Rectal smooth muscle tissue (tissue), 1 donor: ENCODE results near the gene TLR10.
"Not testable (repeated sequence)": the region's sequence is repeated elsewhere in the genome, so short reads cannot be mapped to it uniquely, and the experiment has no call there.

Experiments used
- H3K27ac ChIP-seq: one replicate; pipeline ENCODE4 v1.7.0; 2013; ENCODE audit warnings: low read depth, low read length, inconsistent platforms
- H3K27me3 ChIP-seq: one replicate; pipeline ENCODE4 v1.7.0; 2013; ENCODE audit warnings: low read length; ENCODE audit not compliant: control insufficient read depth, insufficient read depth
- H3K36me3 ChIP-seq: one replicate; pipeline ENCODE4 v1.7.0; 2013; ENCODE audit warnings: low read length; ENCODE audit not compliant: control insufficient read depth, insufficient read depth
- H3K4me1 ChIP-seq: one replicate; pipeline ENCODE4 v1.7.0; 2013; ENCODE audit warnings: low read length; ENCODE audit not compliant: control insufficient read depth, insufficient read depth
- H3K4me3 ChIP-seq: one replicate; pipeline ENCODE4 v1.7.0; 2013; ENCODE audit warnings: low read length
- H3K9ac ChIP-seq: one replicate; pipeline ENCODE4 v1.7.0; 2013; ENCODE audit warnings: low read length

Gene TLR10

DNA sequence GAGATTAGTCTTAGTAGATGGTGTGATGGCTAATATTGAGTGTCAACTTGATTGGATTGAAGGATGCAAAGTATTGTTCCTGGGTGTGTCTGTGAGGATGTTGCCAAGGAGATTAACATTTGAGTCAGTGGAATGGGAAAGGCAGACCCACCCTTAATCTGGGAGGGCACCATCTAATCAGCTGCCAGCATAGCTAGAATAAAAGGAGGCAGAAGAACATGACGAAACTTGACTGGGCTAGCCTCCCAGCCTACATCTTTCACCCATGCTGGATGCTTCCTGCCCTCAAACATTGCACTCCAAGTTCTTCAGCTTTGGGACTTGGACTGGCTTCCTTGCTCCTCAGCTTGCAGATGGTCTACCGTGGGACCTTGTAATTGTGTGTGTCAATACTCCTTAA lies 12.5 kb downstream of the TLR10 start:
- H3K27ac ChIP-seq, H3K9ac ChIP-seq, H3K4me3 ChIP-seq, H3K4me1 ChIP-seq, H3K27me3 ChIP-seq, H3K36me3 ChIP-seq: not testable (repeated sequence)

DNA sequence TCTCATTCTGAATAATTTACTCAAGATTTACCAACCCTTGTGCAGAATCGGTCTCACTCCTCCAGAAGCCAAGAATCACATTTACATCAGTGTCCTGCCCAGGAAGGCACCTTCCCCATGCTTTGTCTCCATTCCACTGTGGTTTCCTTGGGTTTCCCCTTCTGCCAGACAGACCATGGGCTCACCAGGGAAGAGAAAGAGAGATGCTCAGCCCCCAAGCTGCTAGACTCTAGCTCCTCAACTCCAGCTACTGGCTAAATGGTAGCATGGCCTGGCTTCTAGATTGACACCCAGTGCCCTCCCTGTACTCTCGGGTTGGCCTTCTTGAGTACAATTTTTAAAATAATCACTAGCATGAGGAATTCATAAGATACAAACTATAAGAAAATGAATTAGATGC lies 12.9 kb downstream of the TLR10 start:
- H3K9ac ChIP-seq, result no peak overlapping the region
- peaks cover 2% of the 10 kb centered on the region for H3K4me1 ChIP-seq
- no peak overlapping the region for H3K4me3 ChIP-seq
- H3K27me3 ChIP-seq, result no peaks in the 10 kb centered on the region
- no peaks in the 10 kb centered on the region for H3K36me3 ChIP-seq
- no peak overlapping the region for H3K27ac ChIP-seq

DNA sequence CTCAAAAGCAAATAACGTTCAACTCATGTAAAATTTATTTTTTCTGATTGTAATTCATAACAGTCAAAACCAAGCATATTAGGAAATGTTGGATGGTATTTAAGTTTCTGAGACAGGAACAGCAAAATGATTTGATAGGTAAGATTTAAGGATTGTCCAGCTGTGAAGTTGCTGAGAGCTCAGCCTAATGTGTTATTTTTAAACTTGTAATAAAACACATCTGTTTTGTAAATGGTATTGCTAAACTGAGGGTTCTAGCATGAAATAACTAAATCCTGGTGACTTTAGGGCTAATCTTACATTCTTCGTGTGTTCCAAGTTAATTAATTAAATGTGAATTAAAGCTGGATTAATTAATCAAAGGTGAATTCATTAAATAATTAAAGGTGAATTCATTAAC lies 13.3 kb downstream of the TLR10 start:
- no peak overlapping the region for H3K9ac ChIP-seq
- H3K27me3 ChIP-seq, result no peaks in the 10 kb centered on the region
- H3K27ac ChIP-seq, result no peak overlapping the region
- H3K4me3 ChIP-seq, result no peak overlapping the region
- no peaks in the 10 kb centered on the region for H3K36me3 ChIP-seq
- H3K4me1 ChIP-seq, result peaks cover 2% of the 10 kb centered on the region

DNA sequence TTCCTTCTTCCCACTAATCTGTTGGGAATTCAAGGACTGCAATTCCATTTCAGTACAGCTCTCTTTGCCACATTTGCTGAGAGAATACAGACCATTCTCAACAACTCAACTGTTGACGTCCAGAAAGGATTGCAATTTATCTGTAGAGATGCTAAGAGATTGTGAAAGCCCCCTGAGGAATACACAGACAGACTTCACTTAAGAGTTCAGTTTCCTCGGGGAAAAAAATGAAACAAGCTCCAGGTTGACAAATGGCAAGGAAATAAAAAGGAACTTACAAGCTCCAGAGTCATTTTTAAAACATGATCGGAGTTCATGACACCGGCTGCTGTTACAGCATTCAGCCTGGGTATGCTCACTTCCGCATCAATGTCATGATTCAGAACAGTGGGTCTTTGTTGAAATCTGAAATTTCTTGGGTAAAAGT lies 13.8 kb downstream of the TLR10 start:
- Histone ChIP-seq H3K9ac (no peak overlapping the region), H3K27me3 (no peaks in the 10 kb centered on the region), H3K27ac (no peak overlapping the region), H3K36me3 (no peaks in the 10 kb centered on the region), H3K4me1 (peaks cover 2% of the 10 kb centered on the region), H3K4me3 (no peak overlapping the region)

DNA sequence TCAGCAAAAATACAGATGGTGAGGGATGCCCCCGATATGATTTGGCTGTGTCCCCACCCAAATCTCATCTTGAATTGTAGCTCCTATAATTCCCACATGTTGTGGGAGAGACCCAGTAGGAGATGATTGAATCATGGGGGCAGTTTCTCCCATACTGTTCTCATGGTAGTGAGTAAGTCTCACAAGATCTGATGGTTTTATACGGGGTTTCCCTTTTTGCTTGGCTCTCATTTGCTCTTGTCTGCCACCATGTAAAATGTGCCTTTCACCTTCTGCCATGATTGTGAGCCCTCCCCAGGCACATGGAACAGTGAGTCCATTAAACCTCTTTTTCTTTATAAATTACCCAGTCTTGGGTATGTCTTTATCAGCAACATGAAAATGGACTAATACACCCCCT lies 15.8 kb downstream of the TLR10 start:
- not testable (repeated sequence) for H3K4me1 ChIP-seq, H3K27ac ChIP-seq, H3K27me3 ChIP-seq, H3K36me3 ChIP-seq, H3K9ac ChIP-seq, H3K4me3 ChIP-seq

DNA sequence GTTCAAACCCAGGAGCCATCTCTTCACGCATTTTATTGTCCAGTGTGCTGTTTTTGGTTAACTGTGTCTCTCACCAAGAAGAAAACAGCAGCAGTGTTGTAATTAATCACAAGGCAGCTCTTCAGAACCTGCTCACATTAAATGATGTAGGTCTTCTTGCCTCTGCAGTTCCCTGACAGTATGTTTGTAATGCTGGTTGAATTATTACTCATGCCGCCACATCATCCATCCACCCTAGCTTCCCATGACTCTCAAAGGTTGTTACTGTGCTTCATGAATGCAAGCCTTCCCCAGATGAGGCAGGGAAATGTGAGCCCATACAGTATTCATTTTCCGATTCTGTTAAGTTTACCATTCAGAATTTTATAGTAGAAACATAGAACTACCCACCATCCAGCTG lies 17.4 kb downstream of the TLR10 start:
- Histone ChIP-seq H3K27me3 (no peaks in the 10 kb centered on the region), H3K36me3 (no peaks in the 10 kb centered on the region), H3K9ac (no peak overlapping the region), H3K4me1 (peaks cover 2% of the 10 kb centered on the region), H3K27ac (no peak overlapping the region), H3K4me3 (no peak overlapping the region)

DNA sequence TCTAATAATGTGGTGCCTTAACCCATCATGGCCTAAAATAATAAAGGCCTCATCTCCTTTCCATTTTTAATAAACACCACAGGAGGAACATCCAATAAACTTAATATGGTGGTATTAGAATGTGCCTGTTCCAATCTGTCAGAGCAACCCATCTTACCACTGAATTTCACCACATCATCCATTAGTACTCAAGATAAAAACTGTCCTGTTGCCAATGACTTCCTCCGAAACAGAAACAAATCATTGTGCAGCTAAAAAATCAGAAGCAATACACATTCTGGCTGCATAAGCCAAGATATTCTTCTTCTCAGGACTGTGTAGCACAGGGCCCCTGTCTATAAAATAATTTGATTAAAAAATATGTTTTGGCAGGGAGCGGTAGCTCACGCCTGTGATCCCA lies 18.5 kb downstream of the TLR10 start:
- no peaks in the 10 kb centered on the region for H3K36me3 ChIP-seq
- H3K27me3 ChIP-seq, result no peaks in the 10 kb centered on the region
- no peak overlapping the region for H3K4me3 ChIP-seq
- no peak overlapping the region for H3K9ac ChIP-seq
- no peaks in the 10 kb centered on the region for H3K4me1 ChIP-seq
- no peak overlapping the region for H3K27ac ChIP-seq

DNA sequence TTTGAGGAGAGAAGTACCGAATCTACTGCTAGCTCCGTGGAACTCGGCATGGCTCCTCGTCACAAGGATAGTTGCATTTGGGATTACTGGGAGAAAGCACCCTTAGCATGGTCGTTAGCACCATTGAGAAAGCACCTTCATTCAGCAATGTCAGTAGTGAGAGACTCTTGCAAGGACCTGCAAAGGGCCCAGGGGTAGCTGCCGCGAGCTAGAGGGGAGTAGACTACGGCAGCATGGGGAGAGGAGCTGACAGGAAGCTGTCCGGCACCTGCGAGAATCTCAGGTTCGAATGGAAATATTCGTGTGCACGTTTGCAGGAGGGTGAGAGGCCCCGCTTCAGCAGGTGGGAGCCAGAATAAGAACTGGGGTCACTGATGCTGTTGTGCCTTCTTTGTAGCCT lies 20.2 kb downstream of the TLR10 start:
- H3K27ac ChIP-seq, result no peak overlapping the region
- no peak overlapping the region for H3K9ac ChIP-seq
- no peaks in the 10 kb centered on the region for H3K36me3 ChIP-seq
- no peaks in the 10 kb centered on the region for H3K27me3 ChIP-seq
- H3K4me3 ChIP-seq, result no peak overlapping the region
- no peaks in the 10 kb centered on the region for H3K4me1 ChIP-seq

DNA sequence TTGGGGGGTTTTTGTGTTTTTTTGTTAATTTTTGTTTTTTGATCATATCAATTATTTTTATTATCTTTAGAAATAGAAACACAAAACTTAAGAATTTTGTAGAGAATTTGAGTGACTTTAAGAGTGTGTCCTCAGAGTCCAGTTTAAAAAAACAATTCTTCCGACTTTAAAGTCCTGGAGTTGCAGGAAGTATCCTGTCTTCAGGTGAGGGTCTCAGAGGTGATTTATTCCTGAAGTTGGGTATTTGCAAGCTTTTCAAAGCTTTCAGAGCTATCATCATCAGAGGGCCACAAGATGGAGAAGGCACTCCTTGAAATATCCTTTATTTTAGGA lies 23.0 kb downstream of the TLR10 start:
- Histone ChIP-seq H3K27me3 (no peaks in the 10 kb centered on the region), H3K27ac (no peak overlapping the region), H3K4me3 (no peak overlapping the region), H3K9ac (no peak overlapping the region), H3K4me1 (no peaks in the 10 kb centered on the region), H3K36me3 (no peaks in the 10 kb centered on the region)

DNA sequence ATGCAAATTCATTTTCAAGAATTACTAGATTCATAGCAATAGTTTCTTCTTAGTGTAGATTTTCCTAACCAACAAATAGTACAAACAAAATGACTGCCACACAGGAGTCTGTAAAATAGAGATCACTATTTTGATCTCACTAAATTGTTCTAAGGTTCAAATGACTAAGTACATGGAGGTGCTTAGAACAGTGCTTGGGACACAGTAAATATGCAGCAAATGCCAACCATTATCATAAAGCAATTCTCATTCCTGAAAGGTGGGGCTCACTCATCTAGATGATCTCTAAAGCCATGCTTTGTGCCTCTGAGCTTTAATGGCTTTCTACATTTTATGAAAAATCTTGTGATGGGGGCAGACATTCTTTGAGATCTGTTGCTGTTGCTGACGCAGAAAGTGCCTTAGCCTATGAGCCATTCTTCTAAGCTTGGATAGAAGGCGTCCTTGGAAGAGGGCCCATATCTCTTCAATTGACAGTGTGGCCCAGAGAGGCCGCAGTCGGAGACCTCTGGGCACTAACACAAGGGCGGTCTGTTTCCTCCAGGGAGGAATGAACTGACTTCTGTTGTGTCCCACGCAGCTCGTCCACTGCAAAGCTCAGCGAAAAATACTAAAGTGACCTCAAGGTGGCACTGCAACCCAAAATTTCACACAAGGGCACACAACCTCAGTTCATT lies 23.5 kb downstream of the TLR10 start:
- Histone ChIP-seq H3K27me3 (no peaks in the 10 kb centered on the region), H3K9ac (no peak overlapping the region), H3K4me1 (no peaks in the 10 kb centered on the region), H3K36me3 (no peaks in the 10 kb centered on the region), H3K4me3 (no peak overlapping the region), H3K27ac (no peak overlapping the region)

DNA sequence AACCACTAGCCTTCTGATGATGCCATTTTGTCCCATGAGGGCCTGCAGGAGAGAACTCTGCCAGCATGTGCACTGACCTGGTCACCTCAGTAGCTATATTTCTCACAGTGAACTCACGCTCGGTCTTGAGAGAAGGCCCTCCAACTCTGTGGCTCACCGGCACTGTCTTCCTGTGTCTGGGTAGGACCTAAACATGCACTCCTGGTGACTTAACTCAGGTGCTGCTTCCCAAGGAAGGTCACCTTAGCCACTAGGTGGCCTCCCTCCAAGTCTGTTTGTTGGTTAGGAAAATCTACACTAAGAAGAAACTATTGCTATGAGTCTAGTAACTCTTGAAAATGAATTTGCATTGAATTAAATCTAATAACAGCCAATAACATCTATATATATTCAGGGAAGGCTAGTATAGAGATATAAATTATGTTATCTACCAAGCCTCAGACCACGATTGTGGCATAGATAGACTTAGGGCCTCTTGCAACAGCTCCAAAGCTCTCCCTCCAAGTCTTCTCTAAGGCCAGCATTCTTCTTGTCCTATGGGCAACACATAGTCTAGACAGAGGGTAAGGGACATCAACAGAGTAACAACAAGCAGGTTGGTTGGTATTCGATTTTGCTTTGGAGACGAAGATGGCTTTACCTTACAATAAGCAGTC lies 24.7 kb downstream of the TLR10 start:
- H3K27ac ChIP-seq, result no peak overlapping the region
- H3K4me3 ChIP-seq, result no peak overlapping the region
- H3K27me3 ChIP-seq, result no peaks in the 10 kb centered on the region
- peaks cover 4% of the 10 kb centered on the region for H3K4me1 ChIP-seq
- no peak overlapping the region for H3K9ac ChIP-seq
- H3K36me3 ChIP-seq, result no peaks in the 10 kb centered on the region

DNA sequence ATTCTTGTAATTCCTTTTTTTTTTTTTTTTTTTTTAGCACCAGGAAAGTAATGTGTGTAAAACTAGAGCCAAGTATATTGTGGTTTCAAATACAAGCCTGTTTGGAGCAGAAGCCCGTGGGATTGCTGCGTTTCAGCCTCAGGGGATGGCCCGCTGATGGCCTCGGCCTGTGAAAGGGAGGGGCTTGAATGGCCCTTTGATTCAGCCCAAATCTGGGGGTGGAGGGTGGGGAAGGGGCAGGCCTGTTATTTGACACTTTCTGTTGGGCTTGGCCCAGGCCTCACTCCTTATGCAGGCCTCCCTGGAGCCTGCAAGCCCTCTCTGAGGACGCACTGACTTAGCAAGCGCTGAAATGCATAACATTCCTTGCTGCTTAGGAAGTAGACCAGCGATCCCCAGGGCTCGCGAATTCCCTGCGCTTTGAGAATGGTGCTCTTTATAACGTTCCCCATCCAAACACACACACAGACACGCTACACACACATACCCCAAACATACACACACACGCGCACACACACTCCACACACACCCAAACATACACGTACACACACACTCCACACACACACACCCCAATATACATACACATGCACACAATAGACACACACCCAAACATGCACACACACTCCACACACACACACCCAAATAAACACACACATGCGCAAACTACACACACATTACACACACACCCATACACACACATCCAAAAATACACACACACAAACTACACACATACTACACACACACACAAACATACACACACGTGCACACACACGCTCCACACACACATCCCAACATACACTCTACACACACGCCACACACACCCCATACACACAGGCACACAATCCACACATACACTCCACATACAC lies 29.6 kb downstream of the TLR10 start:
- Histone ChIP-seq H3K9ac (no peak overlapping the region), H3K4me3 (peak overlapping the region; percentile 44), H3K36me3 (no peaks in the 10 kb centered on the region), H3K27me3 (no peaks in the 10 kb centered on the region), H3K27ac (peak overlapping the region; percentile 83), H3K4me1 (peaks cover 13% of the 10 kb centered on the region)
